CD4-positive, alpha-beta T cell treated with Interleukin-1 beta for 1 hour (primary cell): ENCODE results near the gene KRTAP10-6.
"Not testable (repeated sequence)": the region's sequence is repeated elsewhere in the genome, so short reads cannot be mapped to it uniquely, and the experiment has no call there.

Source experiments
- DNase-seq, 2 donors: peaks; one replicate each; pipeline ENCODE4 v3.0.0-alpha.2; 2020 to 2022

KRTAP10-6 gene

DNA sequence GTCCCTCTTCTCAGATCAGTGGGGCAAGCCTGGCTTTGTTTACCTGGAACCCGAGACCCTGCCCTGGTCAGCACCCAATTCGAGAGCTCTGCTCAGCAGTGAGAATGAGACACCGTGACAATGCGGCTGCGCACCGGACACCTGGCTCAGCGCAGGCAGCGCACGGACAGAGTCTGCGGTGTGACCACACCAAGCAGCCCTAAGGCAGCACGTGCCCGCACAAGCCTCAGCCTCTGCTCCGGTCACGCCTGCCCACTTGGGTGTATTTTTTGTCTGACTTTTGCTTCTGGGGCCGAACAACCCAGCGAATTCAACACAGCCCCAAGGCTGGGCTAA, 24.3 kb upstream of the KRTAP10-6 start:
- DNase-seq: no peak

DNA sequence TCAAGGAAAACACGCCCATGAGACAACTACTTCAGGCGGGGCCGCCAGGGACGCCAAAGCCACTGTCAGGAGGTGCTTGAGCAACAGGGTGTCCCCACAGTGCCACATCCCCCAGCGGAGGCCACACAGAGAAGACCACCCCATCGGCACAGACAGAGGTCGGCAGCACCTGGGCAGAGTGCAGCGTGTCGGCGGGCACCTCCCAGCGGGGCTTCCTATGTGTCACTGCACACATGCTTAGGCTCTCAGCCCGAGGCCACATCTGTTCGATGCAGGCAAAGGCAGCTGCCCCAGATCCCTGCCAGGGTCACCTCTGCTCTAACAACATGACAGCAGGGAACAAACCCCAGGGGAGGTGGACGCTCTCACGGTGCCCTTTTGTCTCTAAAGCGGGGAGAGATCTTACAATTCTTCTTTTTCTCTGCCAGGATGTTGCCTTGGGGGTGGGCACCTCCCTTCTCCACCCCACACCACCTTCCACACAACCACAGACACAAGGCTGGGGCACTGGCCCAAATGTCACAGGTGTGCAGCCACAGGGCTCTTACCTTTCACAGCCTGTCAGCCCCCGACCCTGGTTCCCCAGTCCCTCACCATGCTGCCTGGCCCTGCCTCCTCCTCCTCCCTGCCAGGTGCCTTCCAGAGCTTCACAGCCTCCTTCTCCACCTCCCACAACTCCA, 23.7 kb upstream of the KRTAP10-6 start:
- DNase-seq: no peak

DNA sequence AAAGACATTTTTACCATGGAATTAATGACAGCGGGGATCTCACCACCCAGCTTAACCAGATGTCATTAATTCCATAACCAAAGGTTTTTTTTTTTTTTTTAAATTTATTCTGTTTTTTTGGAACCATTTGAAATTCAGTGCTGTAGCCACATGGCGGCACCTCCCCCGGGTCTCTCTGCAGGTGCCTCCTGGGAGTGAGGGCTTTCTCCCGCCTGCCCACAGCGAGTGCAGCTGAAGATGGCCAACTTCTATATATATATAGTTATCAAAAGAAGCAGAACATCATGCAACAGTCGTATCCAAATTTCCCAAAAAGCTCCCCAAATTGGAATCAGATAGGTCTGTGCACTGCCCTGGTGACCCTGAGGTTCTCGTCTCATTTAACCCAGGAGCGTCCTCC, 23.2 kb upstream of the KRTAP10-6 start:
- DNase-seq: no peak

- DNase-seq: no peak
Measured at GRCh38 chr21:44614961-44615391, 22.7 kb upstream of the KRTAP10-6 start.

DNA sequence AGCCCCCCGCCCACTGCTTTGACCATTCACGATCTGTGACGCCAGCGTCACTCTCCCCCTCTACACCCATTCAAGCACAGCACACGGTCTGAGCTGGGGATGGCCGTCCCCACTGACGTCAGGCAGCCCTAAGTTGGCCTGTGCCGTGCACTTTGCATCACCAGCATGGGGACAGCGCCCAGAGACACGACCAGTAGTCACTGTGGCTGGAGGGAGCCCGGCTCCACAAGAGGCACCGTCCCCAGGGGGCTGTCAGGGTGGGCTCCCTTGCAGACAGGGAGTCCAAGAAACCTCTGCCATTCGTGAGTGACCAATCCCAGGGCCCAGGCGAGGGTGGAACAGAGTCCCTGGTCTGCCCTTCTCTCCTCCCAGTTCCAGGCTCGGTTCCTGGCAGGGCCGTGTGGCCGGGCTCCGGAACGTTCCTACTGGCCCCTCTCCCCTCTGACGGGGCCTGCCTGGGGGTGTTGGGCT, 21.9 kb upstream of the KRTAP10-6 start:
- no peak for DNase-seq

DNA sequence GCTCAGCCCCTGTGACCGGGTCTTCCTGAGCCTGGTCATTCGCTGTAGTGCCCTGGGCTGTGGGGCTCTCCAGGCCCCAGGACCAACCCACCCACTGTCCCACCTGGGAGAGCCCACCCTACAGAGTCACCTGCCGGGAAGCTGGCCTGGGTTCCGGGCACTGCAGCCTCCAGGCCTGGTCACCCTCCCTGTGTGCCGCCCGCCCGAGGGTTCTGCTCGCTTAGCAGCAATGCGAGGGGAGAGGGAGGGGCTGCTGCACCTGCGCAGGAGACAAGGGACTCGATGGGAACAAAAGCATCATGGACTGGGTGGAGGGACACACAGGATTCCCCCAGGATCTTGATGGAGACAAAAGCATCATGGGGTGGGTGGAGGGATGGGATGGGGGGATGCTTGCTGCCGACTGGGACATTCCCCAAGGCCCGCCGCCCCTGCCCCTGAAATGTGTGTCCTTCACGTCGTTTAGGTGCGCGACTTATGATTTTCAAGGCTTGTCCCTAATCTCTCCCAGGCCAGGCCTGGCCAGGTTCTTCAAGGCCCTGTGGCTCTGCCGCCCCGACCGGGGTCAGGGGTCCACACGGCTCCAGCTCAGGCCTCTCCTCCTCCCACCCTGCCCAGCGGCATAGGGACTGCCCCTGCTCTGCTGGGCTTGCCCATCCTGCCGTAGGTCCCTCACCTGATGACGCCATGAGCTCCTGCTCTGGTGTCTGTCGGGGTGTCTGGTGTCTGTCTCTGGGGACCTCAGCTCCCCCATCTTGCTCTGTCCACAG, 21.3 kb upstream of the KRTAP10-6 start:
- no peak for DNase-seq

- DNase-seq: no peak
Measured at GRCh38 chr21:44612669-44613229, 20.4 kb upstream of the KRTAP10-6 start.

DNA sequence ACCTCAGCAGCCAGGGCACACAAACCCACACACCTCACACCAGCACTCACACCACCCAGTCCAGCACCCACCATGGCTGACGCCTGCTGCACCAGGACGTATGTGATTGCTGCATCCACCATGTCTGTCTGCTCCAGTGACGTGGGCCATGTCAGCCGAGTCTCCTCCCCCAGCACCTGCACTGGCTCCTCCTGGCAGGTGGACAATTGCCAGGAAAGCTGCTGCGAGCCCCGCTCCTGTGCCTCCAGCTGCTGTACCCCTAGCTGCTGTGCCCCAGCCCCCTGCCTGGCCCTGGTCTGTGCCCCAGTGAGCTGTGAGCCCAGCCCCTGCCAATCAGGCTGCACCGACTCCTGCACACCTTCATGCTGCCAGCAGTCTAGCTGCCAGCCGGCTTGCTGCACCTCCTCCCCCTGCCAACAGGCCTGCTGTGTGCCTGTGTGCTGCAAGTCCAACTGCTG, 19.8 kb upstream of the KRTAP10-6 start, which contains the start of gene KRTAP10-8:
KRTAP10-8 (plus strand) TSS at position 51 of the 458 bp plus-strand sequence; CDS start at position 73, 22 bp downstream.
- DNase-seq: no peak

GRCh38 chr21:44611551-44611950, 19.2 kb upstream of the KRTAP10-6 start:
- no peak for DNase-seq

GRCh38 chr21:44610157-44610843, 18.0 kb upstream of the KRTAP10-6 start:
- not testable (repeated sequence) for DNase-seq

DNA sequence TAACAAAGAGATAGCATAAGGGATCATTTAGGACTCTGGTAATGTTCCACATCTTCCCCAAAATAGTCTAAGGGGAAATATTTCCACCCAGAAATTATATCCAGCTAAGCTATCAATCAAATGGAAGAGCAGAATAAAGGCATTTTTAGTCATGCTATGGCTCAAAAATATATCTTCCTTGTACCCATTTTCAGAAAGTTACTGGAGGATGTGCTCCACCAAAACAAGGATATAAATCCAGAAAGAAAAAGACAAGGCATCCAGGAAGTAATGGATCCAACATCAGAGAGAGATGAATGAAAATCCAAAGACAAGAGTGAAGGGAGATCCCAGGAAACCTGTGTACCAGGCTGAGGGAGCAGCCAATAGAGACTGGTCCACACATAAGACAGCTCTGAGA, 16.9 kb upstream of the KRTAP10-6 start:
- DNase-seq: no peak

DNA sequence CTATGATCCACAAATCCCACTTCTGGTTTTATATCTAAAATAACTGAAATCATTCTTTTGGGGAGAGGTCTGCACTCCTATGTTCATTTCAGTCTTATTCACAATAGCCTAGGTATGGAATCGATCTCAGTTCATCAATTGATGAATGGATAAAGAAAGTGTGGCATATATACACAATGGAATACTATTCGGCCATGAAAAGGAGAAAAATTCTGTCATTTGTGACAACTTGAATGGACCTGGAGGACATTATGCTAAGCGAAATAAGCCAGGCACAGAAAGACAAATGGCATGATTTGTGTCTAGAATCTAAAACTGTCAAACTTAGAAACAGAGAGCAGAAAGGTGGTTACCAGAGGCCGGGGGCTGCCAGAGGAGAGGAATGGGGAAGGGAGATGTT, 14.2 kb upstream of the KRTAP10-6 start:
- DNase-seq: no peak

- no peak for DNase-seq
Measured at GRCh38 chr21:44603911-44604310, 11.6 kb upstream of the KRTAP10-6 start.

GRCh38 chr21:44603109-44603875, 11.0 kb upstream of the KRTAP10-6 start:
- no peak for DNase-seq

DNA sequence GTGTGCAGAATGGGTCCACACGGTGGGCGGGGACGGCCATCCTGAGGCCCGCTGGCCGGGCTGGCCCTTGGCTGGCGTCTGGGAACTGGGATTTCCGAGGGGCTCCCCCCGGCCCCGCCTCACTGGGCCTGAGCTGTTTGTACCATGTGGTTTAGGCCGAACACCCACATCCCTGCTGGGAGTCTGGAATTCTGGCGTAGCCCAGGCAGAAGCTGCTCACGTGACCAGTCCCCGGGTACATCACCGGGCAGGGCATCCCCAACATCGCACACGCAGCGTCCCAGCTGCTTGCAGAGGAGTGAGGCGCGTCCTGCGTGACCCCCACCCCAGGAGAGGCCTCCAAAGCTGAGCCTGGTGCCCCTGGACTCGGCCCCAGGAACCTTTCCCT, 10.2 kb upstream of the KRTAP10-6 start:
- no peak for DNase-seq

- no peak for DNase-seq
Measured at GRCh38 chr21:44601596-44602462, 9.5 kb upstream of the KRTAP10-6 start.

GRCh38 chr21:44601091-44601490, 8.8 kb upstream of the KRTAP10-6 start:
- DNase-seq: not testable (repeated sequence)

DNA sequence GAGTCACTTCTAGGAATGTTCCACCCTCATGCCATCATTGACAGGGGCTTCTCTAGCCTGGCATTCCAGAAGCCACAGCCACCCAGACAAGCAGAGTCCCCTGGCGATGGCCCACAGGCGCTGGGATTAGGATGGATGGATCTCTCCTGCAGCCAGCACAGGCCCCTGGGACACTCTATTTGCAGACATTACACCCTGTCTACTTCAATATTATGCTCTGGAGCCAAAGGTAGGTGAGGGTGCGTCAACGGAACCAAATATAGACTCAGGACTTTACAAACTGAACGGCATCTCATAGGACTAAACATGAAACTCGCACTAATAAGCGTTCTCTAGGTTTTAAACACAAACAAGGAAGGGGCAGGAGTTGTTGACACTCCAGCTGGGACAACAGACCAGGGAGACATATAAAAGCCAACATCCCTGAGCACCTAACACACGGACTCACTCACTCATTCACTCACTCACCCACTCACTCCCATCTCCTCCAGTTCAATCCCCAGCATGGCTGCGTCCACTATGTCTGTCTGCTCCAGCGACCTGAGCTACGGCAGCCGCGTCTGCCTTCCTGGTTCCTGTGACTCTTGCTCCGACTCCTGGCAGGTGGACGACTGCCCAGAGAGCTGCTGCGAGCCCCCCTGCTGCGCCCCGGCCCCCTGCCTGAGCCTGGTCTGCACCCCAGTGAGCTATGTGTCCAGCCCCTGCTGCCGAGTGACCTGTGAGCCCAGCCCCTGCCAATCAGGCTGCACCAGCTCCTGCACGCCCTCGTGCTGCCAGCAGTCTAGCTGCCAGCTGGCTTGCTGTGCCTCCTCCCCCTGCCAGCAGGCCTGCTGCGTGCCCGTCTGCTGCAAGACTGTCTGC, 8.0 kb upstream of the KRTAP10-6 start, which contains the start of gene KRTAP10-7:
KRTAP10-7 (plus strand) TSS at position 480 of the 861 bp plus-strand sequence; CDS start at position 505, 25 bp downstream.
- not testable (repeated sequence) for DNase-seq

DNA sequence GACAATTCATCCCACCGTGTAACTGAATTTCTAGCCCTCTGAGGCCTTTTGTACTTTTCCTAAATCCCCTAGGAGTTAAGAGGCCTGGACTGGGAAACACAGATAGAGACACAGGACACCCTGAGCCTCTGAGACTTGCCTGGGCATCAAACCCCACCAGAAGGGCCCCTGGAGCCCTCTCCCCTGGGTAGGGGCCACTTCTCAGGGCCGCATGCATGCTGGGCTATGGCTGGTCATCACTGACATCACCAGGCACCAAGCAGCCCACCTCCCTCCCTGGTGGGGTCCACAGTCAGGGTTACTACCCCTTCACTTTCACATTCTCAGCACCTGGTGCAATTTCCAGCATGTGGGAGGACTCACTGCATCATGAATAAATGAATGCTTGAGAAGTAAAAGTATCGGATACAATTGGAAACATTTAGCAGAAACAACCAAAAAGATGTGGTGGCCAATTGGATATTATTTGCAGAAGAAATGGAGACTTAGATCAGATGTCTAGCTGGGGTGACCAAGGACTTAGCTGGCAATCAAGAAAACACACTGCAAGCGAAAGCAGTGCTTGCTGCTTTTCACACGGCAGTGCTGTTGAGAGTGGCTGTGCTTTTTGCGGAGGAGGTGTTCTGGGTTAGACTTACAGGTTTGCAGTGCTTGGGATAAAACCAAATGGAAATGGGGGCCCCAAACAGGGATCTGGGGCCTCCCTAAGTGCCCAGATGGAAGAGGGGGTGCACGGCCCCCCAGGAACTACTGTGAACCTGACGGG, 7.1 kb upstream of the KRTAP10-6 start:
- DNase-seq: no peak
